Measurements from ENCODE around the gene PLVAP. TPM values are rescaled to one million over a fixed set of nuclear protein-coding genes. Genes with fewer than 3 reads are reported as not detected.

Gene PLVAP
- total RNA-seq, 4 donors from 2014 or later, result 21.8 to 142 (median 78.8) TPM

- Histone ChIP-seq H3K9me3 (no peaks in the 10 kb centered on the region), H3K4me1 (no peaks in the 10 kb centered on the region), H3K27me3 (no peaks in the 10 kb centered on the region), H3K4me3 (no peak overlapping the region), H3K27ac (no peak overlapping the region), H3K36me3 (no peaks in the 10 kb centered on the region)
- TF ChIP-seq EP300 (IDR thresholded peaks at IDR 0.05), result no peak
- no peak for TF ChIP-seq POLR2A (IDR thresholded peaks at IDR 0.05)
- TF ChIP-seq CTCF (IDR thresholded peaks at IDR 0.05), result no peak
- DNase-seq (ENCODE audit: low spot score in 2 of 2), result no peak
- WGBS, 2 donors, result 76 to 77% methylated on average over 6 of the region's 6 CpGs
Observed at GRCh38 chr19:17359905-17360800, 17.0 kb downstream of the PLVAP start.

- DNase-seq (ENCODE audit: low spot score in 2 of 2), result no peak
Observed at GRCh38 chr19:17358395-17358794, 18.7 kb downstream of the PLVAP start.

GRCh38 chr19:17357724-17358123, 19.4 kb downstream of the PLVAP start:
- Histone ChIP-seq H3K9me3 (no peaks in the 10 kb centered on the region), H3K4me3 (no peak overlapping the region), H3K27ac (peak overlapping the region in 2 of 4 donors; percentile 19 to 38), H3K36me3 (no peaks in the 10 kb centered on the region), H3K4me1 (no peaks in the 10 kb centered on the region), H3K27me3 (no peaks in the 10 kb centered on the region)
- DNase-seq (ENCODE audit: low spot score in 2 of 2), result no peak
- no peak for TF ChIP-seq EP300 (IDR thresholded peaks at IDR 0.05)
- TF ChIP-seq CTCF (IDR thresholded peaks at IDR 0.05), result no peak
- no peak for TF ChIP-seq POLR2A (IDR thresholded peaks at IDR 0.05)
- 65 to 73% methylated on average over 11 of the region's 11 CpGs for WGBS, 2 donors

More at GRCh38 chr19:17358395-17358794, 18.7 kb downstream of the PLVAP start:
- Histone ChIP-seq H3K36me3 (no peaks in the 10 kb centered on the region), H3K27ac (peak overlapping the region in 2 of 4 donors; percentile 19 to 38), H3K27me3 (no peaks in the 10 kb centered on the region), H3K9me3 (no peaks in the 10 kb centered on the region), H3K4me1 (no peaks in the 10 kb centered on the region), H3K4me3 (no peak overlapping the region)
- TF ChIP-seq CTCF (IDR thresholded peaks at IDR 0.05) (no peak), EP300 (IDR thresholded peaks at IDR 0.05) (peak in 1 of 2 donors; percentile 45)
- 41 to 54% methylated on average over 6 of the region's 7 CpGs for WGBS, 2 donors

- Histone ChIP-seq H3K36me3 (no peaks in the 10 kb centered on the region), H3K27me3 (no peaks in the 10 kb centered on the region), H3K27ac (peak overlapping the region in 1 of 4 donors; percentile 38), H3K4me3 (no peak overlapping the region), H3K4me1 (no peaks in the 10 kb centered on the region), H3K9me3 (no peaks in the 10 kb centered on the region)
- DNase-seq (ENCODE audit: low spot score in 2 of 2), result no peak
- WGBS, 2 donors, result 85 to 88% methylated on average over 7 of the region's 7 CpGs
- no peak for TF ChIP-seq CTCF (IDR thresholded peaks at IDR 0.05)
- TF ChIP-seq EP300 (IDR thresholded peaks at IDR 0.05), result no peak
- TF ChIP-seq POLR2A (IDR thresholded peaks at IDR 0.05), result no peak
Observed at GRCh38 chr19:17357078-17357666, 20.0 kb downstream of the PLVAP start.

- no peak overlapping the region for H3K4me3 ChIP-seq
- peaks cover 0 to 11% (median 2%) of the 10 kb centered on the region in 4 donors for H3K4me1 ChIP-seq
- 77 to 78% methylated on average over 8 of the region's 8 CpGs for WGBS, 2 donors
- H3K27ac ChIP-seq, result no peak overlapping the region
- DNase-seq (ENCODE audit: low spot score in 2 of 2), result no peak
- TF ChIP-seq POLR2A (IDR thresholded peaks at IDR 0.05) (no peak), CTCF (IDR thresholded peaks at IDR 0.05) (no peak), EP300 (IDR thresholded peaks at IDR 0.05) (no peak)
- H3K36me3 ChIP-seq, result no peaks in the 10 kb centered on the region
- peaks cover 0 to 17% of the 10 kb centered on the region in 2 donors for H3K27me3 ChIP-seq
- no peaks in the 10 kb centered on the region for H3K9me3 ChIP-seq
Observed at GRCh38 chr19:17353386-17353785, 23.8 kb downstream of the PLVAP start.
